Gastroesophageal sphincter (tissue), 3 donors: ENCODE data around the gene PXK.

ENCODE experiments used
- EP300 ChIP-seq: sonication (generic); formaldehyde crosslinking; IDR thresholded peaks from one replicate; pipeline ENCODE4 v1.6.1; 2017; ENCODE audit warnings: antibody characterized with exemption, mild to moderate bottlenecking
- POLR2A ChIP-seq, 2 donors: fragments of 450-650 bp; IDR thresholded peaks; one replicate each; pipeline ENCODE4 v1.6.1; 2017; ENCODE audit warnings: antibody characterized with exemption in 2 of 2, mild to moderate bottlenecking in 2 of 2, moderate library complexity in 1 of 2
- POLR2AphosphoS5 ChIP-seq: sonication (generic); formaldehyde crosslinking; IDR thresholded peaks from one replicate; pipeline ENCODE4 v1.6.1; 2017; ENCODE audit warnings: antibody characterized with exemption
- TF ChIP-seq, protein P1 (sequence below), 4 experiments: fragments of 200-600 bp in 2 of 4; fragments of 450-650 bp in 2 of 4; sonication (generic) in 1 of 4; IDR thresholded peaks; one replicate each; pipeline ENCODE4 v1.5.1; 2017 to 2019; ENCODE audit warnings: antibody characterized with exemption in 4 of 4, mild to moderate bottlenecking in 2 of 4, moderate library complexity in 2 of 4

DNA sequence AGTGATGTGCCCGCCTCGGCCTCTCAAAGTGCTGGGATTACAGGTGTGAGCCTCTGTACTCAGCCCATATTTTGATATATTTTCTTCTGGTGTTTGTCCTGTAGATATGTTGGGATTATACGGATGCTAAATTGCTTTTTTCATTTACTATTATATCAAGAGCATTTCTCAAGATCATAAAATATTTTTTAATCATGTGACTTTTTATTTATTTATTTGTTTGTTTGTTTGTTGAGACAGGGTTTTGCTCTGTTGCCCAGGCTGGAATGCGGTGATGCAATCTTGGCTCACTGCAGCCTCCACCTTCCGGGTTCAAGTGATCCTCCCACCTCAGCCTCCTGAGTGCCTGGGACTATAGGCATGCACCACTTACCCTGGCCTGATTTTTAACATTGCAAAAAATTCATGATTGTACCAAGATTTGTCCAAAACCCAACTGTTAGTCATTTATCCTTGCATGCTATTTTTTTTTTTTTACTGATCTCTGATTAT lies 2.7 kb upstream of the PXK start:
- no peak for TF ChIP-seq POLR2A (IDR thresholded peaks at IDR 0.05)
- TF ChIP-seq, protein P1, sequence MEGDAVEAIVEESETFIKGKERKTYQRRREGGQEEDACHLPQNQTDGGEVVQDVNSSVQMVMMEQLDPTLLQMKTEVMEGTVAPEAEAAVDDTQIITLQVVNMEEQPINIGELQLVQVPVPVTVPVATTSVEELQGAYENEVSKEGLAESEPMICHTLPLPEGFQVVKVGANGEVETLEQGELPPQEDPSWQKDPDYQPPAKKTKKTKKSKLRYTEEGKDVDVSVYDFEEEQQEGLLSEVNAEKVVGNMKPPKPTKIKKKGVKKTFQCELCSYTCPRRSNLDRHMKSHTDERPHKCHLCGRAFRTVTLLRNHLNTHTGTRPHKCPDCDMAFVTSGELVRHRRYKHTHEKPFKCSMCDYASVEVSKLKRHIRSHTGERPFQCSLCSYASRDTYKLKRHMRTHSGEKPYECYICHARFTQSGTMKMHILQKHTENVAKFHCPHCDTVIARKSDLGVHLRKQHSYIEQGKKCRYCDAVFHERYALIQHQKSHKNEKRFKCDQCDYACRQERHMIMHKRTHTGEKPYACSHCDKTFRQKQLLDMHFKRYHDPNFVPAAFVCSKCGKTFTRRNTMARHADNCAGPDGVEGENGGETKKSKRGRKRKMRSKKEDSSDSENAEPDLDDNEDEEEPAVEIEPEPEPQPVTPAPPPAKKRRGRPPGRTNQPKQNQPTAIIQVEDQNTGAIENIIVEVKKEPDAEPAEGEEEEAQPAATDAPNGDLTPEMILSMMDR (IDR thresholded peaks at IDR 0.05) = no peak
- TF ChIP-seq EP300 = no peak
- no peak for TF ChIP-seq POLR2AphosphoS5
